Measurements from ENCODE around the gene METRNL.

METRNL gene

DNA sequence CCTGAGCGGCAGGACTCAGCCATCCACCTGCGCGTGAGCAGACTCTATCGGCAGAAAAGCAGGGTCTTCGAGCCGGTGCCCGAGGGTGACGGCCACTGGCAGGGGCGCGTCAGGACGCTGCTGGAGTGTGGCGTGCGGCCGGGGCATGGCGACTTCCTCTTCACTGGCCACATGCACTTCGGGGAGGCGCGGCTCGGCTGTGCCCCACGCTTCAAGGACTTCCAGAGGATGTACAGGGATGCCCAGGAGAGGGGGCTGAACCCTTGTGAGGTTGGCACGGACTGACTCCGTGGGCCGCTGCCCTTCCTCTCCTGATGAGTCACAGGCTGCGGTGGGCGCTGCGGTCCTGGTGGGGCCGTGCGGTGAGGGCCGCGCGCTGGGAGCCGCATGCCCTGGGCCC is 14.9 kb downstream of the METRNL start:
- DNase-seq: no peak

DNA sequence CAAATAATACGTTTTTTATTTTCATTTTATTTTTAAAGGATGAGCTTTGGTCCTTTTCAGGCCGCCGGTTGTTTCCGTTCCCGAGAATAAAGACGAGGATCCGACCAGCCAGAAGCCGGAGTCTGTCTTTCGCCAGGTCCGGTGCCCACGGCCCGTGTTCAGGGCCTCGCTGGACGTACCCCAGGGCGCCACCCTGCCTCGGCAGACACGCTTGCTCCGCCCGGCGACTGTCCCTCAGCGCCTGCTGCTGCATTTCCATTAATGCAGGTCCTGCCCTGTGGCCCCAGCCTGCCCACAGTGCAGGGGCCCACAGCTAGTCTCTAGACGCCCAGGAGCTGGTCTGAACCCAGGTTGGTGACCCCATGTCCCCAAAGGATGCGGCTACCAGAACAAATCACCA is 15.6 kb downstream of the METRNL start:
- no peak for DNase-seq

DNA sequence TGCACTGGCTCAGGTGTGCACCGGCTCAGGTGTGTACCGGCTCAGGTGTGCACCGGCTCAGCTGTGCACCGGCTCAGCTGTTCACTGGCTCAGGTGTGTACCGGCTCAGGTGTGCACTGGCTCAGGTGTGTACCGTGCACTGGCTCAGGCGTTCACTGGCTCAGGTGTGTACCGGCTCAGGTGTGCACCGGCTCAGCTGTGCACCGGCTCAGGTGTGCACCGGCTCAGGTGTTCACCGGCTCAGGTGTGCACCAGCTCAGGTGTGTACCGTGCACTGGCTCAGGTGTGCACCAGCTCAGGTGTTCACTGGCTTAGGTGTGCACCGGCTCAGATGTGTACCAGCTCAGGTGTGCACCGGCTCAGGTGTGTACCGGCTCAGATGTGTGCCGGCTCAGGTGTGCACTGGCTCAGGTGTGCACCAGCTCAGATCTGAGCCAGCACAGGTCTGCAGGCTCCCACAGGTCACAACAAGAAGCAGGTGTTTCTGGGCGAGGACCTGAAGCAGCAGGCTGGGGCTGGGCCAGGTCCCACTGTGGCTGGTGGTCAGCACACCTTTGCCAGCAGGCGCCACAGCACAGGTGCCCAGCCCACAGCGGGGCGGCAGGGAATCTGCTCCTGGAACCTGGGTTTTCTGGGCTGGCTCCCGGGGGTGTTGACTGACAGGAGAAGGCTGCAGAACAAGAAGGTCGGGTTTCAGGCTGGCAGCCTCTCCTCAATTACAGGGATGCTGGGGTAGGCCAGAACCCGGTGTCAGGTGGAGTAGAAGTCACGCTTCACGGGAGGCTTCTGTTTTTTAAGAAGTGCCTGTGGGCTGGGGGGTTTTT is 17.2 kb downstream of the METRNL start:
- no peak for DNase-seq

- DNase-seq: no peak
Measured at GRCh38 chr17:83097831-83098230, 18.4 kb downstream of the METRNL start.

DNA sequence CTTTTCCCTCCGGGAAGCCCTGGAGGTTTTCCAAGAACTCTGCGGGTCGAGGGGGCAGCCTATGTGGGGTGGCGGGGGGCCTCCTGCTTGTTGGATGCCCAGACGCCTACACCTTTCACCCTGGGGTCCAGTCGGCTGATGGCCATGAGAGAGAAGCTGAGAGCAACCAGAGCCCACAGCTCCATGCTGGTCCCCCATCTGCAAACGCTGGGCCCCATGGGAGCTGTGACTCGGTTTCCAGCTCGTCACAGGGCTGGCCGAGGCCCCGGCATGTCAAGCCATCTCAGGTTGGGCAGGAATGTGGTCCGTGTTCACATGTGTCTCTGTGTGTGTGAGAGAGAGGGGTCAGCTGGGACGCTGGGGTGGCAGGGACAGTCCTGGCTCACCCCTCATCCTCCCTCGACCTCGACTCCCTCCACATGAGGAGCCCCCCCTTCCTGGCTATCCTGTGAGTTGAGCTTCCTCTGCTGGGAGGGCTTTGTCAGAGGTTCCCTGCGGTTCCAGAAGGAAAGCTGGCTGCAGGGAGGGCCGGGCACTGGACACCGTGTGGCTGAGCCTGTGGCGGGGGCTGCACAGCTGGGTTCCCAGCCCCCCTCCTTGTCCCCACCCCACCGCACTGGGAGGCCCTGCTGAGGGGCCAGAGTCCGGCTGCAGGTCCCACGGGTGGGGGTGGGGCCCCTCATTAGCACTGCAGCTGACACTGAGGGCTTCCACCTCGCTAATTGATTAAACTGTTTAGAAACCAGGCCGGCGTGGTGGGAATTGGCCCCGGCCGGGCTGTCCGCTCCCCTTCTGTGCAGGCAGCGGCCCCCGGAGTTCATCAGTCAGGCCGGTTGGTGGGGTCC is 19.1 kb downstream of the METRNL start:
- no peak for DNase-seq

DNA sequence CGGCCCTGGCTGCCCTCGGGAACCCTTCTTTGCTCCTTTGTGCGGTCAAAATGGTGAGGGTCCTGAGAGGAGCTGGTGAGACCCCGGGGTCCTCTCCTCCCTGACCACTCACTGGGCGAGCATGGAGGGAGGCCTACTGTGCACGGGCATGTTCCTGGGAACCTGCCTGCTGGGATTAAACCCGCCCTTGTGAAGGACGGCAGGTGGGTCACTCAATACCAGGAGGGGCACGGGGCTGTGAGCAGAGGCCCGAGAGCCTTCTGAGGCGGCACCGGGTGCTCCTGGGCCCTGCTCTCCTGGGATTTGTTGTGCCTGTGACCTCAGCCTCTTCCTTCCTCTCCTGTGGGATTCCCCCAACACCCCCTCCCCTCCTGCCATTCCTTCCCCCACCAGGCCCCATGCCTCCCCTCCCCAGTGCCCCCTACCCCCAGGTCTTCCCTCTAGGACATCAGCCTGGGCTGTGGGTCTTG is 19.7 kb downstream of the METRNL start:
- no peak for DNase-seq

DNA sequence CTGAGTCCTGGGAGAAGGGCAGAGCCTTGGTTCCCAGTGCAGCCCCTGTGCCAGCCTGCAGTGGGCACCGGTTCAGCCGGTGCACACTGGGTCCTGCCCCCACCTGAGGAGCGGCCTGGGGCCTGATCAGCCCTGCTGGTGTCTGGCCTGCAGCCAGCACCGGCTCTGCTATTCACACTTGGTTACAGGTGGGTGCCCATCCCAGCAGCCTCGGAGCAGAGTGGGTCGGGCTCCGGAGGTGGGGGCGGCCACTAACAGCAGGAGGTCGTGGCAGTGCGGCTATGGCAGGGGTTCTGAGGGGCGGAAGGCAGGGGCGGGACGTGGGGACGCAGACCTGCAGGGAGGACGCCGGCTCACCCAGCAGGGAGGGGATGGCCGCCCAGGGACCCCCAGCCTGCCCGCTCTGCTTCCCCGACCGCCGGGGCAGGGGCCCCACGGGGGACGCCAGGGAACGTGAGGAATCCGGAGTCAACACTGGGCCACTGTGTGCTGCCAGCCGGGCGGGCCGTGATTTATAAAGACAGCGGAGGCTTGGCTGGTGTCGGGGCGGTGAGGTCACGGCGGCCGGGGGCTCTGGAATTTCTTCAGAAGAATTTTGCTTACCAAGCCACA is 20.3 kb downstream of the METRNL start:
- no peak for DNase-seq

- DNase-seq: no peak
Measured at GRCh38 chr17:83100220-83100852, 20.9 kb downstream of the METRNL start.

DNA sequence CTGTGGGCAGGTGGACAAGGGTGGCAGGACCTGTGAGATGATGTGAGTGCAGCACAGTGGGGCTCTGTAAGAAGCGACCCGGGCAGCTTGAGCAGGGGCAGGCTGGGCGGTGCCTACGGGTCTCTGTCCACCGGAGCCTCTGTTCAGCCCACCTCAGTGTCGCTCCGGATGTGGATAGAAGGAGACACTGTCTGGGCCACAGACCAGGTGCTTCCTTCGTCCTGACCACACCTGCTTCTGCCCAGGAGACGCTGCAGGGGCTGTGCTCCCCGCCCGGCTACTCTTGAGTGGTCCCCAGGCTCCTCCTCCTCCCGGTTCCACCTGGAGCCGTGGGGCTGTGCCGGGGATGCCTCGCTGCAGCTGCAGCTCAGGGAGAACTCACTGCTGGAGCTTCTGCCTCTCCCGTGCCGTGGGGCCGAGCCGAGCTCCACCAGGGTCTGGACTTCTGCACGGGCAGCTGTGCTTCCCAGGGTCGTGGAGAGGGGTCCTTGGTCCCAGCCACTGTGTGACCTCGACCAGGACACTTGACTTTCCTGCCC is 21.5 kb downstream of the METRNL start:
- DNase-seq: no peak

GRCh38 chr17:83101805-83102480 is 22.5 kb downstream of the METRNL start:
- no peak for DNase-seq

GRCh38 chr17:83103200-83103942 is 24.0 kb downstream of the METRNL start:
- DNase-seq: no peak

GRCh38 chr17:83103943-83104311 is 24.5 kb downstream of the METRNL start:
- no peak for DNase-seq

DNA sequence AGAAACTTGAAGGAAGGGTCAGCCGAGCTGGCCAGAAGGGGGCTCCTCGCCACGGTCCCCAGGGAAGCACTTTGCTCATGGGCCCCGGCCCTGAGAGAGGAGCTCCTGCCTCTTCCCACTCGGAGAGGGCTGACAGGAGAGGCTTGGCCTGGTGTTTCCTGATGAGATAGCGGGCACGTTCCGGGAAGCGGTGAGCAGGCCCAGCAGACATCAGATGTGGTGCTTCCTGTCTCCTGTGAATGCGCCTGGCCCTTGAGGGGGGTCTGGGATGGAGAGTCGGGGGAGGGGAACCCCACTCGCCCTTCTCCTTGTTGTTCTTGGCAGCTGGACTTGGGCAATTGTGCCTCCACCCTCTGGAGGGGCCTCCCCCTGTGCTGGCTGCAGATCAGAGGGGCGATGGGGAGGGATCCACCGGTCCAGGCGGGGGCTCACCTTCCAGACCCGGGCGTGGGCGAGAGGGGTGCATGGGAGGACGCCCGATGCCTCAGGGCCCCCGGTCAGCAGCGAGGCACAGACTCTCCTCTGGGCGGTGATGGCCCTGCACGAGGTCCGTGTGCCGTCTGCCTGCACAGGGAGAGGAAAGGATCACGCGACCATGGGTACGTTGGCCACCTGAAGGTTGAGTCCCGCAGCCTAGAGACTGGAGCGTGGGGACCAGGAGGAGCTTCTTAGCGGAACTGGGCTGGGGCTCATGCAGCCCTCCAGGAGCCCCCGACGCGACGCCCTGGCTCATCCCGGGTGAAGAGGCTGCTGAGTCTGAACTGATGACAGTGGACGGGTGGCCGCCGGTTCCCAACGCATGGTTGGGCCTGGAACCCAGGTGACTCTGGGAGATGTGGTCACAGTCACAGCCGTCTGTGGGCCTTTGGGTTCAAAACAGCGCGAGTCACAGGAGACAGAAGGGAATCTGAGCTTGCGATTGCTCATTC is 25.4 kb downstream of the METRNL start:
- no peak for DNase-seq

DNA sequence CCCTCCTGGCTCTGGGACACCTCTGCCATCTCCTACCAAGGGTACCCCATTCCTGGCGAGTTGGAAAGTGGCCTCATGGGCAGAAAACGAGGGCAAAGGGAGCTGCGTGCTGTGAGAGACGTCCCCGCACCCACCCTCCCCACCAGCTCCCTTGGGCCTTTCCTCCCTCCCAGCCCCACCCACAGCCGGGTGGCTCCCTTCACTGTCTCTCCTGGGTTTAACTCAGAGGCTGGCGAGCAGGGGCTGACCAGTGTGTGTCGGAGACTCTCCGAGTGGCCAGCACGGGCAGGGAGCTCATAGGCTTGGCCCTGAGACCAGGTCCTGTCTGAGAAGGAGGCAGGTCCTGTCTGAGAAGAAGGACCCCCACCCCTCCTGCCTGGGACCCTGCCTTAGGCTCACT is 26.1 kb downstream of the METRNL start:
- no peak for DNase-seq

- no peak for DNase-seq
Measured at GRCh38 chr17:83106056-83106588, 26.7 kb downstream of the METRNL start.

DNA sequence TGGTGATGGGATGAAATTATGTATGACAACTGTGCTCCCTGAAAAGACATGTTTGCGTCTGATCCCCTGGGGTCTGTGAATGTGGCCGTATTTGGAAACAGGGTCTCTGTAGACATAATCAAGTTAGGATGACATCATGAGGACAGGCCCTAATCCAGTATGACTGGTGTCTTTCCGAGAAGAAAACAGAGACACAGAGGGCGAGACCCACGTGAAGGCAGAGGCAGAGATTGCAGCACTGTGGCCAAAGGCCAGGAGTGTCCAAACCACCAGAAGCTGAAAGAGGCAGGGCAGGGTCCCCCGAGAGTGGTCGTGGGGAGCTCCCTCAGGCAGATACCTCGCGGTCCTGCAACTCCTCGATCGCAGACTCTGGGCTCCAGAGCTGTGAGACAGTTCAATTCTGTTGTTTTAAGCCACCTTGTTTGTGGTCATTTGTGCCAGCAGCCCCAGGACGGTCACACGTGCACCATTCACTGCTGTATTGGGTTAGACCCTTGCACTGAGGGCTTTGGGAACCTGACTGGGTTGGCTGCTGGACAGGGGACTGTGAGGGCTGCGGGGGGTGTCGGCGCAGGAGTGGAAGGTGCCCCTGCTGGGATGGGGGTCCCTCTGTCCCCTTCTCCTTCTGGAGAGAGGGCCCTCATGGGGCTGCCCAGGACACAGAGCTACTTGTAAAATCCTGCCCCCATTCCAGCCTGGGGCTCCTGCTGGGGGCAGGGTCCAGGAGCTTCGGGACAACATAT is 27.7 kb downstream of the METRNL start:
- no peak for DNase-seq

DNA sequence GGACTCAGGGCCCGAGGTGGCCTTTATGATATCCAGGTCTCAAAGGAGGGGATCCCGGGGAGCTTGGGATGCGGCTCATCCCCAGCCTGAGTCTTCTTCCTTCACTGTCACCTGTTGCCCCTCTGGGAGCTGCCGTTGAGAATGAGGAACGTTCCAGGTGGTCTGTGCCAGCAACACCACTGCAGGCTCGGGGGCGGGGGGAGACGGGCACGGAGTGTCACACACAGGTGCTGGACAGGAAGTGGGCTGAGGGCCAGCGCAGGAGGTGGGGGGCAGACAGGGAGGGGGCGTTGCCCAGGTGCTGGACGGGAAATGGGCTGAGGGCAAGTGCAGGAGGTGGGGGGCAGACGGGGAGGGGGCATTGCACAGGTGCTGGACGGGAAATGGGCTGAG is 28.2 kb downstream of the METRNL start:
- no peak for DNase-seq

GRCh38 chr17:83108709-83109108 is 29.3 kb downstream of the METRNL start:
- DNase-seq: no peak

DNA sequence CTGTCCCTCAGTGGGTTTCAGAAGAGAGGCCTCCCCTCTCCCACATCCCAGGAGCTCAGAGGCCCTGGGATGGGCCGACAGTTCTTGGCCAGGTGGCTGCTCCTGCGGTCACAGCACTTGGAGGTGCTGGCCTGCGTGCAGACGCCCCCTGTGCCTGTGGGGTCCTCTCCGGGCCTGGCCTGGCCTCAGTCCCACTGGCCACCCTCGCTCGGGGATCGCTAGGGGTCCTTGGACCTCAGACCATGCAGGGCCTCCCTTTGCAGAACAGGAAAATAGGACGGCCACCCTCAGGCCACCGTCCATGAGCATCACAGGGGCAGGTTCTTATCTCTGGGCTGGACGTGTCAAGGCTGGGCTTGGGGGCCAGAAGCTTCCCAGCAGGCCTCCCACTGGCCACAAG is 30.0 kb downstream of the METRNL start:
- DNase-seq: no peak

Data from activated CD4-positive, alpha-beta T cell treated with anti-CD3 and anti-CD28 coated beads, Interleukin-2, amount 50 U/mL, for 16 hours (primary cell).